Stimulated activated CD4-positive, alpha-beta T cell treated with anti-CD3 and anti-CD28 coated beads, Interleukin-15, amount 100 ng/mL, for 1 hour (primary cell): ENCODE data around the gene ZNF808.
"Not testable (repeated sequence)": the region's sequence is repeated elsewhere in the genome, so short reads cannot be mapped to it uniquely, and the experiment has no call there.

Experiments
- DNase-seq, 2 donors: peaks; one replicate each; pipeline ENCODE4 v3.0.0-alpha.2; 2020; ENCODE audit warnings: low read depth in 1 of 2, low spot score in 1 of 2

The ZNF808 gene

GRCh38 chr19:52527134-52527955 lies at the start of gene ZNF808:
Gene ZNF808, plus strand, starts transcription at chr19:52527668. Its CDS starts 15,617 bp downstream, at chr19:52543285.
- DNase-seq: peak; percentile 97 to 99

GRCh38 chr19:52484111-52484743 lies 43.2 kb upstream of the ZNF808 start:
- DNase-seq: not testable (repeated sequence)

DNA sequence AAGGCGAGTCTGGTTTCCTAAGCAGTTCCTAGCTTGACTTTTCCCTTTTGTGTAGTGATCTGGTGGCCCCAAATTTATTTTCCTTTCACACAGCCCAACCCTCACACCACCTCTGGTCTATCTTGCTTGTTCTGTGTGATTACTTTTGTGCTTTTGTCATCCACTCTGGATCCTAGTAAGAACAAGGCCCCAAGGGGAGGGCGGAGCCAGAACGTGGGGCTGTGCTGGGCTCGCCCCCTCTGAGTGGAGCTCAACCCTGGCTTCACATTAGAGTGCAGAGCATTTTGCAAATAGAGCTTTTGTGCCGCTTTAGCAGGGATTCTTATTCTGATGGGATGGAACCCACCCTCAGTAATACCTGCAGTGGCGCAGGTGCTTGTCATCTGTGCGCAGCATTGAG lies 42.4 kb upstream of the ZNF808 start:
- not testable (repeated sequence) for DNase-seq

DNA sequence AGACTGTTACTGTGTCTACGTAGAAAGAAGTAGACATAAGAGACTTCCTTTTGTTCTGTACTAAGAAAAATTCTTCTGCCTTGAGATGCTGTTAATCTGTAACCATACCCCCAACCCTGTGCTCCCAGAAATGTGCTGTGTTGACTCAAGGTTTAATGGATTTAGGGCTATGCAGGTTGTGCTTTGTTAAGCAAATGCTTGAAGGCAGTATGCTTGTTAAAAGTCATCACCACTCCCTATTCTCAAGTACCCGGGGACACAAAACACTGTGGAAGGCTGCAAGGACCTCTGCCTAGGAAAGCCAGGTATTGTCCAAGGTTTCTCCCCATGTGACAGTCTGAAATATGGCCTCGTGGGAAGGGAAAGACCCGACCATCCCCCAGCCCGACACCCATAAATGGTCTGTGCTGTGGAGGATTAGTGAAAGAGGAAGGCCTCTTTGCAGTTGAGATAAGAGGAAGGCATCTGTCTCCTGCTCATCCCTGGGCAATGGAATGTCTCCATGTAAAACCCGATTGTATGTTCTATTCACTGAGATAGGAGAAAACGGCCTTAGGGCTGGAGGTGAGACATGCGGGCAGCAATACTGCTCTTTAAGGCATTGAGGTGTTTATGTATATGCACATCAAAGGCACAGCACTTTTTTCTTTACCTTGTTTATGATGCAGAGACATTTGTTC lies 41.8 kb upstream of the ZNF808 start:
- not testable (repeated sequence) for DNase-seq

DNA sequence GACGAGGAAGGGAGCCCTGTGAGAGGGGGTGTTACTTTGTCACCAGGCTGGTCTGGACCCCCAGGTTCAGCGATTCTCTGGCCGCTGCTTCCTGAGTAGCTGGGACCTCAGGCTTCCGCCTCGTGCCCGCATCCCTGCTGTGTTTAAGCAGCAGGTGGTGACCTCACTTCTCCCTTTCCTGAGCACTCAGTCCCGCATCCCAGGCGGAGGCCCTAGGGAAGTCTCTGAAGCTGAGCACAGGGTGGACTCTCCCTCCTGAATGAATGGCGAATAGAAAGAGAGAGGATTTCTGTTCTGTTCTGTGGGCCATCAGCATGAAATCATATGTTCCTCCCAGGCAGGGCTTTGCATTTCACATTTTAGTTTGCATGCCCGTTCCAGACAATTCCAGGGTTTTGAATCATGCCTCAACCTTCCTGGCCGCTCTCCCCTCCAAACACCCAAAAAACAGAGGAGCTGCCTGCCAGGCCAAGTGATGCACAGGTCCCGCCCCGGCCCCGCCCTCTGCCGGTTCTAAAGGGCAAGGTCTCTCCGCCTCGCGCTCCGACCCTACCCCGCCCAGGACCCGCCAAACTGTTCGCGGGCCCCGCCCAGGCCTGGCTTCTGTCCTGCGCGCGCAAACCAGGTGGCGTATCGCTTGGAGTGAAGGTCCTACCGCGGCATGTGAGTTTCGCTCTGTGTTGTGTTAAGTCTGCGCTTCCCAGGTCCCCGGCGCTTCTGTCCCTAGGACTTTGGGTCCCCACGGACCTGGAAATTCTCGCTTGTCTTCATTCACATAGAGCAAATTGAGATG lies 35.1 kb upstream of the ZNF808 start:
- no peak for DNase-seq

DNA sequence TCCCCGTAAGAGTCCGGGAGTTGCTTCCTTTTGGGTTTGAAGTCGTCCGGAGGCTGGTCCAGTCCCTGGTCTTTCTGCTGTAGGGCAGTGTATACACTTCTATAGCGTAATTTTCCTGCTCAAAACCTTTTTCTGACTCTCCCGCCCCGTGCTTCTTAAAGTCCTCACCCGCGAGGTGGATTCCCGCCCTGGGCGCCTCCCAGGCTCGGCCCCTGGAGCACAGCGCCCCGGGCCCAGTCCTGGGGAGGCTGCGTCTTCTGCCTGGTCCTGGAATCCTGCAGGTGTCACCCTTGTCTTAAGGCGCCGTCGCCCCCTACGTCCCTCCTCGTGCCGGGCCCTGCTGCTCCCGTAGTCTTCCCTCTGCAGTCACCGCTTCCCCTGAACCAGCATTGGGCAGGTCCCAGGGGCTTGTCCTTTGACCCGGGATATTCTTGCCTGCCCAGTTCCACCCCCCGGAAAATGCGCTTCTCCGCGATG lies 34.4 kb upstream of the ZNF808 start:
- DNase-seq: no peak

DNA sequence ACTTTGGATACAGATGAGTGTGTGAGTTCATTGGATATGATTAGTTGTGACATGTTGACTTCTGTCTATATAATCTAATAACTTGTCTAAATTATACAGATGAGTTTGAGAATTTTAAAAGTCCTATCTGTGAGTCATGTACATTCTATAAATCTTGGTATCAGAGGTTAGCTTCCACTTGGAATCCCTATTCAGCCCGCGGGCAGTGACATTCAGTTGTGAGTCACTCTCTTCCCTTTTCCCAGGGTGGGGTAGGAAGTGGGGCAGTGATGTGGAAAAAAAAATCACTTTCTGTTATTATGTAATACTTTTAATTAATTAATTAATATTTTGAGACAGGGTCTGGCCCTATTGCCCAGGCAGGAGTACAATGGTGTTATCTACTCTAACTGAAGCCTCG lies 33.0 kb upstream of the ZNF808 start:
- DNase-seq: no peak

- no peak for DNase-seq
Observed at GRCh38 chr19:52498571-52498970, 28.9 kb upstream of the ZNF808 start.

DNA sequence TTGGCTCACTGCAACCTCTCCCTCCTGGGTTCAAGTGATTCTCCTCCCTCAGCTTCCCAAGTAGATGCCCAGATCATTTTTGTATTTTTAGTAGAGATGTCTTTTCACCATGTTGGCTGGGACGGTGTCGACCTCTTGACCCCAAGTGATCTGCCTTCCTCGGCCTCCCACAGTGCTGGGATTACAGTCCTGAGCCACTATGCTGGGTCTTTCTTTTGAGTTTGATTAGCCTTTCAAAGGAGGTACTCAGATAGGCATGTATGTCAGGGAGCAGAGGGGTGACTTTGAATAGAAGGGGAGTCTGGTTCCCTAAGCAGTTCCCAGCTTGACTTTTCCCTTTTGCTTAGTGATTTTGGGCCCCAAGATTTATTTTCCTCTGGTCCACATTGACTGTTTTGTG lies 27.0 kb upstream of the ZNF808 start:
- DNase-seq: not testable (repeated sequence)

GRCh38 chr19:52500991-52501390 lies 26.5 kb upstream of the ZNF808 start:
- not testable (repeated sequence) for DNase-seq

- DNase-seq: no peak
Observed at GRCh38 chr19:52507266-52507665, 20.2 kb upstream of the ZNF808 start.

- DNase-seq: no peak
Observed at GRCh38 chr19:52516191-52516590, 11.3 kb upstream of the ZNF808 start.

GRCh38 chr19:52518646-52519045 lies 8.8 kb upstream of the ZNF808 start:
- no peak for DNase-seq

DNA sequence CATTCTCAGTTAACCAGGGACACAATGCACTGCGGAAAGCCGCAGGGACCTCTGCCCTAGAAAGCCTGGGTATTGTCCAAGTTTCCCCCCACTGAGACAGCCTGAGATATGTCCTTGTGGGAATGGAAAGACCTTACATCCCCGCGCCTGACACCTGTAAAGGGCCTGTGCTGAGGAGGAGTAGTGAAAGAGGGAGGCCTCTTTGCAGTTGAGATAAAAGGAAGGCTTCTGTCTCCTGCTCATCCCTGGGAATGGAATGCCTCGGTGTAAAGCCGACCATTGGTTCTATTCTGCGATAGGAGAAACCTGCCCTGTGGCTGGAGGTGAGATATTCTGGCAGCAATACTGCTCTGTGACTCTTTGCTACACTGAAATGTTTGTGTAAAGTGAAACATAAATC lies 8.3 kb upstream of the ZNF808 start:
- DNase-seq: not testable (repeated sequence)

DNA sequence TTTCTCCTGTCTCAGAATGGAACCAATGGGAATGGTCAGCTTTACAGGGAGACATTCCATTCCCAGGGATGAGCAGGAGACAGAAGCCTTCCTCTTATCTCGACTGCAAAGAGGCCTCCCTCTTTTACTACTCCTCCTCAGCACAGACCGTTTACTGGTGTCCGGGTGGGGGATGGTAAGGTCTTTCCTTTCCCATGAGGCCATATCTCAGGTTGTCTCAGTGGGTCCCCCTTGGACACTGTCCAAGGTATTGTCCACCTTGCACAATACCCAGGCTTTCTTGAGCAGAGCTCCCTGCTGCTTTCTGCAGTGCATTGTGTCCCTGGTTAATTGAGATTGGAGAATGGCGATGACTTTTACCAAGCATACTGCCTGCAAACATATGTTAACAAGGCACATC lies 7.5 kb upstream of the ZNF808 start:
- DNase-seq: no peak

- no peak for DNase-seq
Observed at GRCh38 chr19:52522551-52522950, 4.9 kb upstream of the ZNF808 start.

DNA sequence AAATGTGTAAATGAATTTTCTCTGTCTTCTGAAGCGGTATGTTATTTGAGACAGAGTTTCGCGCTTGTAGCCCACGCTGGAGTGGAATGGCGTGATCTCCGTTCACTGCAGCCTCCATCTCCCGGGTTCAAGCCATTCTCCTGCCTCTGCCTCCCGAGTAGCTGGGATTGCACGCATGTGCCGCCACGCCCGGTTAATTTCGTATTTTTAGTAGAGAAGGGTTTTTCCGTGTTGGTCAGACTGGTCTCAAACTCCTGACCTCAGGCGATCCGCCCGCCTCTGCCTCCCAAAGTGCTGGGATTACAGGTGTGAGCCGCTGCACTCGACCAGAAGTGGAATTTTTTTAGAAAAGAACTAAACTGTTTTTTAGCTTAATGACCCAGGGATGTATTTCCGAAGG lies 3.4 kb upstream of the ZNF808 start:
- no peak for DNase-seq

GRCh38 chr19:52527956-52528351 lies 486 bp downstream of the ZNF808 start:
- DNase-seq: no peak

DNA sequence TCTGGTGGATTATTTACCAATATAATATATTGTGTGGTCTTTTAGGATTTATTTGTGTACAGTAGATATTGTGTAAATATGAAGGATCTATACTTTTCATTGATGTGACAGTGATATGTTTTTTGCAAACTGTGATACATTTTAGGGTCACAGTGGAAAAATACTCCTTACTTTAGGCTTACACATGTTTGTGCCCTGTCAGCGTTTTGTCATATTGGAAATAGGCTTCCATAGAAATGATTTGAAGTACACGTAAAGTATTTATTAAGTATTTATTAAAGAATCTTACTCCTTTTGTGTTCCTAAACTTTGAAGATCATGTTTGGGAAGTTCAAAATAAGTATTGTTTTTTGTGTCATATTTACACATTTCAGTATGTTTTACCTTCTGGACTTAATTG lies 5.0 kb downstream of the ZNF808 start:
- DNase-seq: no peak

- no peak for DNase-seq
Observed at GRCh38 chr19:52533901-52534300, 6.4 kb downstream of the ZNF808 start.

GRCh38 chr19:52535385-52535770 lies 7.9 kb downstream of the ZNF808 start:
- not testable (repeated sequence) for DNase-seq
